Measurements from ENCODE around the gene RND2.

The RND2 gene

GRCh38 chr17:43079641-43080302 is 54.7 kb downstream of the RND2 start:
- no peak for DNase-seq (ENCODE audit: low read depth, low spot score)
